Stimulated activated CD4-positive, alpha-beta T cell treated with anti-CD3 and anti-CD28 coated beads, Interleukin-4, amount 100 ng/mL, for 1 hour (primary cell): ENCODE measurements around the gene PPFIBP1.
"Not testable (repeated sequence)": the region's sequence is repeated elsewhere in the genome, so short reads cannot be mapped to it uniquely, and the experiment has no call there.

Experiments used
- DNase-seq: peaks from one replicate; pipeline ENCODE4 v3.0.0-alpha.2; 2020

Gene PPFIBP1

GRCh38 chr12:27544858-27545257 is 20.9 kb downstream of the PPFIBP1 start:
- DNase-seq: not testable (repeated sequence)

GRCh38 chr12:27545665-27546064 is 21.7 kb downstream of the PPFIBP1 start:
- no peak for DNase-seq

GRCh38 chr12:27547592-27547991 is 23.6 kb downstream of the PPFIBP1 start:
- no peak for DNase-seq

- DNase-seq: no peak
Observed at GRCh38 chr12:27548301-27549199, 24.5 kb downstream of the PPFIBP1 start.

- DNase-seq: no peak
Observed at GRCh38 chr12:27549236-27549800, 25.3 kb downstream of the PPFIBP1 start.

- DNase-seq: no peak
Observed at GRCh38 chr12:27549801-27550652, 26.0 kb downstream of the PPFIBP1 start.

GRCh38 chr12:27550653-27550975 is 26.6 kb downstream of the PPFIBP1 start:
- no peak for DNase-seq

GRCh38 chr12:27551172-27551840 is 27.3 kb downstream of the PPFIBP1 start:
- DNase-seq: no peak

GRCh38 chr12:27552235-27552634 is 28.2 kb downstream of the PPFIBP1 start:
- no peak for DNase-seq

GRCh38 chr12:27552886-27553560 is 29.0 kb downstream of the PPFIBP1 start:
- no peak for DNase-seq

- DNase-seq: no peak
Observed at GRCh38 chr12:27553941-27554340, 29.9 kb downstream of the PPFIBP1 start.

GRCh38 chr12:27554421-27555186 is 30.6 kb downstream of the PPFIBP1 start:
- no peak for DNase-seq

- no peak for DNase-seq
Observed at GRCh38 chr12:27555361-27555760, 31.4 kb downstream of the PPFIBP1 start.

GRCh38 chr12:27555925-27556778 is 32.1 kb downstream of the PPFIBP1 start:
- no peak for DNase-seq

GRCh38 chr12:27560126-27560525 is 36.1 kb downstream of the PPFIBP1 start:
- no peak for DNase-seq

- DNase-seq: no peak
Observed at GRCh38 chr12:27561535-27562350, 37.7 kb downstream of the PPFIBP1 start.

GRCh38 chr12:27564612-27565213 is 40.7 kb downstream of the PPFIBP1 start:
- DNase-seq: no peak

- no peak for DNase-seq
Observed at GRCh38 chr12:27566159-27566558, 42.2 kb downstream of the PPFIBP1 start.

GRCh38 chr12:27566626-27567025 is 42.6 kb downstream of the PPFIBP1 start:
- DNase-seq: no peak
